Measurements from ENCODE around the gene SLC9A2.

Gene SLC9A2

DNA sequence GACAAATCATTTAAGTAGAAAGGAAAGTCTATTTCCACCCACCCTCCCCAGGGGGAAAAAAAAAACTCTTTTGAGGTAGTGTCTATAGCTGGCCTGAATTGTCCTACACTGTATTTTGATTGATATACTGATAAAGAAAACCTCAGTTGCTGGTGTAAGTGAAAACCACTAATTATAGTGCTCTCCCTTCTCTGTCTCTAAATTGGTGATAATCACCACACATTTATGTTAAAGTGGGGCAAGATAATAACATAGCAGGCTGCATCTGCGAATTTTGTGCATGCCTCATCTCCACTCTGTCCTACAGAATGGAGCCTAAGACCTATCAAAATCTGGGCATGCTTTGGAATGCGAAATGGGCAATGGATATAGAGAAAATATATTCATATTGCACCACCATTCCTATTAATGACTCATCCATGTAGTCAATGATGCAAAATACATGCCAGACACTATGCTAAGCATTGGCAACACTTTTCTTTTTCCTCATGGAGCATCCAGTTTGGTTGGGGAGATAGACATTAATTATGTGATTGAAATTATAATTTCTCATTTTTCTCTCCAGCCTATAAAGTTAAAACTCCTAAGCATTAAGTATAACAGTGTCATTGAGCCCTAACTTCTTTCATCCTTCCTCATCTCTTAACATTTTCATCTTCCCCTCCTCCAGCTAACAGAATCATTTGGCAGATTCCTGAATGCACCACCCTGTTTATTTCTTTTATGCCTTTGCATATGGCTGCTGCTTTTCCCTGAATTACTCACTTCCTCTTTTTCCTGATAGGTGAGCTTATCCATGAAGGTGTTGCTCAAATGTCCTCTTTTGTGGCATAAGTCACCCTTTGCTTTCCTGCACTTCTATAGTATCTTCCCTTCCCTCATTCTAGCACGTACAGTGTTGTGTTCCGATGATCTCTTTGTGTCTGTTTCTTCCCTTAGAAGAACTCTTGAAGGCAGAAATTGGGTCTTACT is 58.2 kb downstream of the SLC9A2 start:
- DNase-seq = peak in 1 of 3 donors; percentile 6

DNA sequence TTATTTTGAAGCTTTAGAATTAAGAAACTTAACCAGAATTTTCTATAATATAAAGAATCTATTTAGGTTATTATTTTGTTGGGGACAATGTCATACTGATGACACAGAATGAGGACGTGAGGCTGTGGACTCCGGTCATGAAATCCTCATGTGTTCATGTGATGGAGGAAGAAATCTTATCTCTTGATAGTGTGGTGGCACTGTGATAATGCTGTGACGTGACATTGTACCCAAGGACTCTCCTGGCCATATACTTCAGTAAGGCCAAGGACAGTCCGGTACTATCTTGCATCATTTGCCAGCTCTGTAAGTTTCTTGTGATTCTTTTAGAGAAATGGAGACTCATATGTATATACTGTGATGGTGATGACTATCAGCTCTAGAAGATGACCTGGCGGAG is 59.1 kb downstream of the SLC9A2 start:
- peak in 1 of 3 donors; percentile 12 for DNase-seq

DNA sequence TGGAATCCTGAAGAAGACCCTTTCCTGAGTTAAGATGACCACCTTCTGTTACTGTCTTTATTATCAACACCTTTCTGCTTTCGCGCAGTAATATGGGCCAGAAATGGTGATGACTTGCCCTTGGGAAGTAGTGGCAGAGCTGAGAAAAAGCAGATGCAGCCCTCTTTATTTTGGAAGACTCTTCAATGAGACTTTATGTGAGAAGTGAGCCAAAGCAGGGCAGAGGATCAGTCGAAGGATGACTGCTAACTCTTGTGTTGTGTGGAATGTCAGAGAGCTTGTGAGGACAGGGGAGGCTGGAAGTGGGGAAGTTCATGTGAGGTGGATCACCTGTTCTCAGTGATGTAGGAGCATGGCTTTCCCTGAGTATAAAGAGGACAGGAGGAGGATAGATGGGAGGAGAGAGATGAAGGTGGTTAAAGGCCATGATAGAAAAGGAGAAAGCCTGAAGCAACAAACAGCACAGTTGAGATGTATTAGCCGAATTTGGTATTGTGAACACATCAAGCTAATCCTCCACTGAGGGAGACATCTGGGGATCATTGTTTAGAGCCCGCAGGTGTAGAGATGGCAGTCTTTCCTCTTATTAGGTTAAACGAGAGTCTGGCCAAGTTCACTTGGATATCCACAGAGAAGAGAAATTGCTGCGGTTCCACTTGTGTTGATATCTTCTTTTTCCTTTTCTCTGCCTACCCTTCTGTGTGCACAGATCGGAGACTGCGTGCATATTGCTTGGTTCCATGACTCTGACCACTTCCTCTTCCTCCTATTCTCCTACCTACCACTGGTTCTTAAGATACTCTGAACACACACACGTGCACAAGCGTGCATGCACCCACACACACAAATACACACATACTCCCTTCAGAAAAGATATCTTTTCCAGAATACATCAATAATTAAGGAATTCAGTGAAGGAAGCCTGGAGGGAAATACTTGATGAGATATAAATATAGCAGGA is 67.4 kb downstream of the SLC9A2 start:
- peak in 2 of 3 donors; percentile 3 to 10 for DNase-seq

DNA sequence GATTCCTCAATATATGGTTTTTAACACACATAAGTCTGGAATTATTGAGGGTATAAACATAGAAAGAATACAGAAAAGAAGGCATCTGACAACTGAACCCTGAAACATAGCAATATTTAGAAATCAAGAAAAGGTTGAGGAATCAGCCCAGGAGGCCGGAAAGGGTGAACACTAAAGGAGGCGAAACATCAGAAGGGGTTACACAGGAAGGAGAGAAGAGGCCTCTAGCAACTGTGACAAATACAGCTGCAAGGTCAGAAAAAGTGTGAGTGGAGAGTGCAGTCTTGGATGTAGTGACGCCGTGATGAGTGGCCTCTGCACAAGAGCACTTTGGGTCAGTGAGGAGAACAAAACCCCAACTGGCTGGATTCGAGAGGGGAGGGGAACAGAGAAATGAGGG is 70.7 kb downstream of the SLC9A2 start:
- DNase-seq = no peak

DNA sequence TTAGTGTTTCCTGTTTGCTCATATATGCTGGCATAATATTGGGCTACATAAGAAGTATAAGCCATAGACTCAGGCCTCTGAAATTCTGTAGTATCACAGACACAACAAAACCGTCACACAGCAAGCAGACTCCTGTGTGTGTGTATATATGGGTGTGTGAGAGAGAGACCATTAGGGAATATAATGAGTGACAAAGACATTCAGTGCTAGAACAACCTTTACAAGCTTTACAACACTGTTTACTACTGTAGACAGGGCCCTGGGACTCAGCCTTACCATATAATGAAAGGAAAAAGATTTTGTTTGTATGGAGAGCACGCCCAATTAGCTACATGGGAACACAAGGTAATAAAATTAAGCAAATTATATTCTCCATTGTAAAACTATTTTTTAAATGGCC is 77.1 kb downstream of the SLC9A2 start:
- DNase-seq = no peak

DNA sequence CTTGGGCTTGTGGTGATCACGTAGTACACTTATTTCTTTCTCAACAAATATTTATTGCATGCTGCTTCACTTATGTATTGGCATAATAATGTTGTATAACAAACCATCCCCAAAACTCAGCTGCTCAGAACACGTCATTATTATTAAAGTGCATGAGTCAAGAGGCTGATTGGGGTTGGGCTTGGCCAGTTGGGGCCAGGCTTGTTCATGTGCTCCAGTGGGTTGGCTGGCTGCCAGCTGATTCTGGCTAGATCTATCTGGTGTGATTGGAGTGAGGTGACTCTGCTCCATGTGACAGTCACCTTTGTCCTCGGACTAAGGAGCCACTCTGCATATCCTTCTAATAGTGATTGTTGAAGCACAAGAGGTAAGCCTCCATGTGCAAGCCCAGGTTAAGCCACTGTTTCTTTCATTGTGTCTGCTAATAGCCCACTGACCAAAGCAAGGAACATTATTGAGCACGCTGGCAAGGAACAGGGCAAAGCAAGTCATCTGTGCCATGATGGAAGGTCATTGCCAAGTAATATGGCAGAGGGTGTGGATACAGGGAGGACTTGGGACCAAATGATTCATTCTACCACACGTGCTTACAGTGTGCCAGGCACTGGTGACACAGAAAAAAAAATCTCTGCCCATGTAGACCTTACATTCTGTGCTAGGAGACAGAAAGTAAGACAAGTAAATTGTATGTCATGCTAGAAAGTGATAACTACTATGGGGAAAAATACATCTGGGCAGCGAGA is 79.2 kb downstream of the SLC9A2 start:
- DNase-seq = no peak

DNA sequence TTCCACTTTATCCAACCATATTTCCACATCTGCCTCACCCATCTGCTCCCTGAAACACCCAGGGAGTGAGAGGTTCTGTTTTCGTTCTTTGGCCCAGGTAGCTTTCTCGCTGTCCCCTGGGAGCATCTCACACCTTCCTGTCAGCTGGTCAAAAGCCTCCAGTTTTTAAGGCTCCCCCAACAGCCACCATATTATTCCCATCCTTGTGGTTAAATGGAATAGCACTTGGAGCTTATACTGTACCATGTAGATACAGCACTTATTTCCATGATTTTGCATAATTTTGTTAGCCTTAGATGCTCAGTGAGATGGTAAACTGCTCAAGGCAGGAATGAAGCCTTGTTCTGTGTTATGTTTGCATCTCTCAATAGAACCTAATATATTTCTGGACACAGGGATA is 84.0 kb downstream of the SLC9A2 start:
- DNase-seq = no peak

DNA sequence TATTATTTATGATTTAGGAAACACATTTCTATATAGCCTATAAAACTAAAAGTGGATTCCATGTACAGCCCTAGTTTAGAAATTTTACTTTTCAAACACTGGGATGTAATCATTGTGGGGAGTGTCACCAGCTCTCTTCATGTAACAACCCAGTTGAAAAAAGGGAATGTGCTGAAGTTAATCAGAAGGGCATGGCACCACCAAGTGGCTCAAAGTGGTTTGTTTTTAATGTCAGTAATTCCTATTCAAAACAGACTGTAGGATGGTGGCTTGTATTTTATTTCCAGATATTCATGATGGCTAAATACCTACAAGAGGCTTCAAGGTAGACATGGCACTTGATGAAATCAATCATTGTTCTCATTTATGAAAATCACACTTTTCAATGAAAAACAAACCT is 84.4 kb downstream of the SLC9A2 start:
- peak; percentile 34 to 49 (median 38) for DNase-seq

DNA sequence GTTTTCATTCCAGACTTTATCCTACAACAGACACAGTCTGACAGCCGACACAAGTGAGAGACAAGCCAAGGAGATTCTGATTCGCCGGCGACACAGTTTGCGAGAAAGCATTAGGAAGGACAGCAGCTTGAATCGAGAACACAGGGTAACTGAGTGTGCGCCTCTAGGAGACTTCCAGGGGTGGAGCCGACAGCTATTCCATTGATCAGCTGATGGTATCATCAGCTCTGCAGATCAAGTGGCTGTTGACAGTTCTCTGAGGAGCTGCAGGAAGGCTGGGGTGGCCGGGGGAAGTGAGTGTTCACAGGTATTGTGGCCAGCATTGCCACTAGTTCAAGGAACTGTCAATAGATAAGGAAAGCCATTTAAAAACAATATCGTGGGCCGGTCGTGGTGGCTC is 85.2 kb downstream of the SLC9A2 start:
- DNase-seq = no peak

DNA sequence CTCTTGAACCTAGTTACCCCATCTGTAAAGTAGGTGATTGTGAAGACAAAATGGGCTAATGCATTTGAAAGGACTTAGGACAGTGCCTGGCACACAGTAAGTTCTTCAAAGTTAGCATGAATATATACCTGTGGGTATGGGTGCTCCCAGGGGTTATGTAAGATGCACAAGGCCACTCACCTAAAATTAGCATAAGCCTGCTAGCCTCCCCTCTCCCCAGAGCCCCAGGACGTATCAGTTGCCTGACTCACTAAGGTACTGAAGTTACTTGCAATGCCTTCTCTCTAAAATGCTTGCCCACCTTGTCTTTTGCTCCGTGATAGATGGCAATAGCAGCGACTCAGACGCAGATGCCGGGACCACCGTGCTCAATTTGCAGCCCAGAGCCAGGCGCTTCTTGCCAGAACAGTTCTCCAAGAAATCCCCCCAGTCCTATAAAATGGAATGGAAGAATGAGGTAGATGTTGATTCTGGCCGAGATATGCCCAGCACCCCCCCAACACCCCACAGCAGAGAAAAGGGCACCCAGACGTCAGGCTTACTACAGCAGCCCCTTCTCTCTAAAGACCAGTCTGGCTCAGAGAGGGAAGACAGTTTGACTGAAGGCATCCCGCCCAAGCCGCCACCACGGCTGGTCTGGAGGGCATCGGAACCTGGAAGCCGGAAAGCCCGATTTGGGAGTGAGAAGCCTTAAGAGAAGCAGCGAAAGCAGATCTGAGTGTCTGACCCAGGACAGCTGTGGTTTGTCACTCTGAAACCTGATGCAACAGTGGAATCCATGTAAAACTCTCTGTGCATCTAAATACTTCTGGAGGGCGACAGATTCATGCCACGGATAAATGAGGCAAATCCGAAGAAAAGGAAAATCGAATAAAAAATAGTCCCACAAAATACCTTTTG is 88.7 kb downstream of the SLC9A2 start:
- no peak for DNase-seq

DNA sequence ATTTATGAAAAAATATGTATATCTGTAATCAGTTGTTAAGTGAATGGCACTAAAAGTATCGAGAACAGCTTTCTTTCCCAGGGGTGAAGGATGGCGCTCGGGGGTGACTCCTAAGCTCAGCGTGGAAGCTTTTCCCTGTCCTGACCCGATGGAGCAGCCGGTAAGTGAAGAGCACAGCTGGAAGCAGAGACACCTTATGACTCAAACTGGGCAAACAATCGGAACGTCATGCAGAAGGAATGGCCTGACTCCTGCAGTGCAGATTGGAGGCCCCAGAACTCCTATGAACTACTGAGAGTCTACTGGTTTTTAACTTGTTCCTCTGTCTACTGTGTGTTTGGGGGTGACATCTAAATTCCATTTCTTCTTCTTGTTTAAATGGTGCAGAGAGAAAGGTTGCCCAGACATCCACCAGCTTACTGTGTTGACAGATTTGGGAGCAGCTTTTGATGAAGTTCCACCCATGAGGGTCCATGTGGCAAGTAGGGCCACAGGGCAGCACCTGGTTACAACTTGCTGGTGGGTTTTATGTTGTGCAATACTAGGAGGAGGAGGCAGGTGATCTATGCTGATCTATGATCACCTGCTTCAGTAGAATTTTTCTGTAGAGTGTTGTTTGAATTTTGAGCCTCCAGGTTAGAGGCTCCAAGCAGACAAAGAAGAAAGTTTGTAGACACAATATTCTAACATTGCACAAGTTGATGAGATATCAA is 89.7 kb downstream of the SLC9A2 start:
- no peak for DNase-seq

DNA sequence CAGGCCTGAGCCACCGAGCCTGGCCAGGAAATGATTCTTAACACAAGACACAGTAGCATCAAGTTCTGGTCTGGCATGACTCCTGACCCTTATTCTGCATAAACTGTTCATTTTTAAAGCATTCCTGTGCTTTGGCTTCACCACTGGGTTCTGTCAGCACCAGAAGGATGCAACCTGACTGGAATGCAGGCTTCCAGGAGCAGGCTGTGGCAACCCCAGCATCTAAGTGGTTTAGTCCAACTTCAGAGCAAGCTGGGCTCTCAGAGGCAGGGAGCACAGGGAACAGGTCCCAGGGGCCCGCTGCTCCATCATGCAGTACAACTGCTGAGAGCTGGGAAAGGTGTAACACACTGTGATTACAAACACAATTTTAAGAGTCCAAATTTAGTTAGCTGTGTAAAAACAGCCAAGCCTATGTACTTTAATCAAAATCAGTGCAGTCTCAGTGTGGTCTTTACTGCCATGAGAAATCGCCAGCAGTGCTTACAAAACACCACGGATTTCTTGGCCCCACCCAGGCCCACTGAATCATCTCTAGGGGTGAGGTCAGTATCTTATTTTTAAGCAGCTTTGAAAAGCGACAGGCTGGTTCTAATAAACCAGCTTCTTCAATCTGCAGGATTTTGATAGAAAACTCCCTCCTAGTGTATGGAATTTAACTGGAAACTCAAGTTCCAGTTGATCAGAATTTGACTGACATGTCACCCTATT is 98.1 kb downstream of the SLC9A2 start:
- DNase-seq = no peak

DNA sequence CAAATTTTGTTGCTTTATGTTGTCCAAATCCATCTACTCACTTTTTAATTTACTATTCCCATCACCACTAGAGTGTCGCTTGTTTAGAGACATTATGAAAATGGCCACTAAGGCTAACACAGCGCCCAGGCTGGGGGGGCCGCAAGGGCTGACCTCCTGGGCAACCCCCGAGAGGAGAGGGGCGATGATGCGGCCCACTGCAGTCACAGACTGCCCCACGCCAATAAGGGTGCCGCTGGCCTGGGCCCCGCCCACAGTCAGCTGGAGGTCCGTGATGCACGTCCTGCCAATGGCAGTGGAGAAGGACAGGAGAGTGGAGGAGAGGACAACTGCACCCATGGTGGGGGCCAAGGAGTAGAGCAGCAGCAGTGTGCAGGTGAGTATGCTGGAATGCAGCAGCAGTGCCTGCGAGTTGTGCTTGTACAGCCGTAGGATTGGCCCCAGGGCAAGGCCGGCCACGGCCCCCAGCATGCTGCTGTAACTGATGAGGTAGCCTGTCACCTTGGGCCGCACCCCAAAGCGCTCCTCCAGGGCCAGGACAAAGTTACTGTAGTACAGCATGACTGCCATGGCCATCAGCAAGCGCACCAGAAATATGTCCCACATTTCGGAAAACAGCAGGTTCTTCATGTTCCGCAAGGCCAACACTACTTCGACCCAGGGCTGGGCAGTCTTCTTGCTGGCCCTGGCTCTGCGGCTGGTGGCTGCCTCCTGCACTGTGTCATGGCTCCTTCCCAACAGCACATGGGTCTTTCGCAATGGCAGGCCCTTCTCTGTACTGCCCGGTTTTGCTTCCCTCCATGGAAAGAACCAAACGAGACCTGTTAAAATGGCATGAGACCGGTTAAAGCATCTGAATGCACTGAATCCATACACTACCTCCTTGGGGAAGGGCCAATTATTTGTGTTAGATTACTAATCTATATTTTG is 99.3 kb downstream of the SLC9A2 start:
- DNase-seq = no peak

DNA sequence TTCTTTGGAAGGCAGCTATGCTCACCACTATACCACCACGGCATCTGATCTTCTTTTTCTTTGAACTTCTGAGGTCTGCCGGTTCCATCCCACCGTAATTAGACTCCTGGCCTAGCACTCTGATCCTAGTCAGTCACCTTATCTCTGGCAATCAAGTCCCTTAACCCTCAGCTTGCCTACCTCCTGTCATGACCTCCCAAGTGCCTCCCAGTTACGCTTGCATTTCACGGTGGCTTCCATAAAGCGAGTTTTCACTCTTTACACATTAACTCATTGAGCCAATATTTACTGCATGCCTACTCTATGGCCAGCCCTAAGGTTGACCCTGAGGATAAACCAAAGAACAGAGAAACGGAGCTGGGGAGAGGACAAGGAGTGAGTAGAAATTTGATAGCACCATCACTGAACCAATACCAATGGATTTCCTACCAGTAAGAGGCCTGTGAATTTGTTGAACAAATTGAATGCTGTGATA is 104.7 kb downstream of the SLC9A2 start:
- no peak for DNase-seq

DNA sequence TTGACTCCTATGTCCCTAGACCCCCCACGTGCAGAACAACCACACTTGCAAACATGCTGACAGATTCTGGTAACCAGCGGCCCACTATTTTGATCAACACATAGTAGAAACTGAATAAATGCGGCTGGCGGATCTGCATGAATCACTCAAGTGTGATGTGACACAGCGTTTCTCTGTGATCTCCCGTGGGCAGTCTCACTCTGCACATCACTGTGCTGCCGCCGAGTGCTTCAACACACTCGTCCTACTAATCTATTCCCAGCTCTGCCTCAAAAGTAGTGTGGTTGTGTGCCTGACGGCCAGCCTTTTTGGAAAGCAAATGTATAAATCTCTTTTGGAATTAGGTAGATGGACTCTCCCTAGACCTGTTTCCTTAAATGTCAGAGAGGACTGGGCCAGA is 105.2 kb downstream of the SLC9A2 start:
- DNase-seq = no peak

DNA sequence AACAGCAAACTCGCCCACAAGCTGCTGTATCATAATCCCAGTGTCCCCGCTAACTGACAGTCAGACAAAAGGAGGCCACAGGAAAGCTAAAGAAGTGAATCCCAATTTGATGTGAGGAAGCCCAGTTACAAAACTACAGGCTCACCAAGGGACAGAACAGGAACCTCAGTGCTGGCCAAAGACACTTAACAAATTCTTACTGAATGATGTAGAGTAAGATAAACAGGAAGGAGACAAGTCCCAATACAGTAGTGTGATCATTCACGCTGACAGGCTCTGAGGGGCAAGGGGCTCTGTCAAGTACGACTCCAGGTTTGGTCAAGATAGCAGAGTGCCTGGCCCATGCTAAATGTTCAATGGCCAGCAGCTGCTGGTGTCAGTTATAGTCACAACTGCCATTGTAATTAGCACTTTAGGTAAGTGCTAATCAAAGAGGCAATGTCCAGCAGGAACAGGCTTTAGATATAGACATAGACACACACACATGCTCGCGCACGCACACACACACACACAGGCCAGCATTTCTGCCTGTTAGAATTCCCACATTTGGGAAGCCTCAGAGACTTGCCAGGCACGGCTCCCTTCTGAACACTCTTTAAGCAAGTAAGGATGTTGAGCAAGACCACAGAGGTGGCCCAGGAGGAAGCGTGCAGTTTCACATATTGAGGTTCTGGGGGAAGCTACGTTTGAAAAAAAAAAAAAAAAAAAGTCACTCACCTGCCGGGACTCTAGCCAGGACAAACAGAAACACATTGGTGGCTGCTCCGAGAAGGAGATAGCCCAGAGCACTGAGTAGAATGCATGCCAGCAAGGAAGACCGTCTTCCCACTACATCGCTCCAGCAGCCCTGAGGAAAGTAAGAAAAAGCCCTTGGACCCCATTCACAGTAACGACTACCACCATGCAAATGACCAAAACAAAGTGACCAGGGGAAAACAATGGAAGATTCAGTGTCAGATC is 107.1 kb downstream of the SLC9A2 start:
- DNase-seq = no peak

DNA sequence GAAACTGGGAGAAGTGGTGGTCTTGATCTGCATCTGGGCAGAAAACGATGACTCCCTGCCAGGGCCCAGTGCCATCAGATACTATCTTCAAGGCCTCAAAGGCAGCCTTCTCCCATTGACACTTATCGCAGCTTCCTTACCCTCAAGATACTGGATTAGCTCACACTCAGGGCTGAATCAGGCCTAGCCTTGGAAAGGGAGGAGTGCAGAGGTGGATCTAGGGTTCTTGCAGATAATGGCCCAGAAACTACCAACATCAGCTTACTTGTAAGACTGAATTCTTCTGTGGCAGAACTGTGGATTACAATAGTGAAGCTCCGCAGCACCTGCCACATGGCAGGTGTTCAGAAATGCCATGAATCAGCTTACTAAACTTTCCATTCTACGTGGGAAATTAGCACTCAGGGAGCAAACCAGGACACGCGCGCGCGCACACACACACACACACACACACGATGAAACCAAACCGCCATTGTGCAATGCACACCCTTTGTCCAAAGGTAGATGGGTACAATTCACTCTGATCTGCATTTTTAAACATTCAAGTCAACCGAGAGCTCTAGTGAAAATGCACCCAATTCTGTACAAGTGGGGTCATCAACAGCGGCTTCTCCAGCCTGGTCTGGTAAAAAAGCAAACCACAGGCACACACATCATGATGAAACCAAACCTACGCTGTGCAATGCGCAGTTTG is 116.2 kb downstream of the SLC9A2 start:
- DNase-seq = no peak
